Glomerular visceral epithelial cell (primary cell): ENCODE measurements around the gene YPEL3.
"Not testable (repeated sequence)": the region's sequence is repeated elsewhere in the genome, so short reads cannot be mapped to it uniquely, and the experiment has no call there.

Experiments
- DNase-seq: peaks from one replicate; pipeline ENCODE4 v3.0.0-alpha.2; 2016; ENCODE audit errors: extremely low spot score

Gene YPEL3, protein sequence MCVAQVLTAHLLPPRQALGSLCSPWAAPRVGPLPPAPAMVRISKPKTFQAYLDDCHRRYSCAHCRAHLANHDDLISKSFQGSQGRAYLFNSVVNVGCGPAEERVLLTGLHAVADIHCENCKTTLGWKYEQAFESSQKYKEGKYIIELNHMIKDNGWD

DNA sequence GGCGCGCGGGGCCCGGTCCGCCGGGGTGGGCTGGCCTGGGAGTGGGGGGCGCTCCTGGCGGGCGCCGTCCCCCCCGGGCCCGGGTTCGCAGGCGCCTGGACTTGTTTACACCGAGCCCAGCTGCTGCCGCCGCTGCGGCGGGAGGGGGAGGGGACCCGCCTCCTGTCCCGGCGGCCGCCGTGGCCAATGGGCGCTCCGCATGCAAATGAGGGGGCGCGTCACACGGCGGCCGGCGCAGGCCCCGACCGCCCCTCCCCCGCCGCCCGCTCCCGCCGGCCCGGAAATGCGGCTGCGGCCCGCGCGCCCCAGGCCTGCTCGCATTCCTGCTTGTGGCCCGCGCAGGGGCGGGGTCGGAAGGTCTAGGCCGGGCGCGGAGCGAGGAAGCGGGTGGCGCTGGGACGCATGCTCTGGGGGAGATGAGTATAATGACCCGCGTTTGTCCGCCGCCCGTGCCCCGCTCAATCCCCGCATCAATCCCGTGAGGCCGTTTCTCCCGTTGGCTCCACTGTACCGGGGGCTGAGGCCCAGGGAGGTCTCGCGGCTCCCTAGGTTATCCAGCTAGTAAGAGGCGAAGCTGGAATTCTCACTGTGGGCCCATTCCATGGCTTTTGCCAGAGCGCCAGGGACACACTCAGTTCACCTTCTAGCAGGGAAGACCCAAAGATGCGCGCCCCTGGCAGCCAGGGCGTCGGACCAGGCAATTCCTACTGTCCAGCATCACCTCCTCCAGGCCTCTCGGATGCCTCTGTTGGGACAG, at the start of gene YPEL3:
YPEL3 (minus strand) TSS at position 109 of the 757 bp plus-strand sequence. CDS start 731 bp downstream, outside the sequence.
- DNase-seq = peak; percentile 88

DNA sequence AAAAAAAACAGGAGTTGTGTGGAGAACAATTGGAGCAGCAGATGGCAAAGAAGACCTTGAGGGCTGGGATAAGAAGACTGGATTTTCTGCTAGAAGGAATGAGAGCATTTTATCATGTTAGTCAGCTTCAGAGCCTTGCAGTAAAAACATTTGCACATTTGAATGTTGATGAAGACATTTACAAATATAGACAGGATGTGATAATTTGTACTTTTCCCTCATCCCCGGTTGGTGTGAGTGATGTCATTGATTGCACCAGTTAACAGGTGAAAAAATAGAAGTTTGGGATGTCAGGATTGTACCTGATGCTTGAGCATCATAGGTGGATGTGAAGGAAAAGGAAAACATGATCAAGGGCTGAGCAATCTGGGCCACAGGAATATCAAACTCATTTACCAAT, 49.6 kb upstream of the YPEL3 start:
- DNase-seq = no peak

DNA sequence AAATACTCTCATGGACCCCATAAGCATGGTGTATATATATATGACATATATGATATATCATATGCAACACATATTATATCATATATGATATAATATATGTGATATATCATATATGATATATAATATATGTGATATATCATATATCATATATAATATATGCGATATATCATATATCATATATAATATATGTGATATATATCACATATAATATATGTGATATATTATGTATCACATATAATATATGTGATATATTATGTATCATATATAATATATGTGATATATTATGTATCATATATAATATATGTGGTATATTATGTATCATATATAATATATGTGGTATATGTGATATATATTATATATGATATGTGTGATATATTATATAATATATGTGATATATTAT, 48.9 kb upstream of the YPEL3 start:
- DNase-seq = no peak

DNA sequence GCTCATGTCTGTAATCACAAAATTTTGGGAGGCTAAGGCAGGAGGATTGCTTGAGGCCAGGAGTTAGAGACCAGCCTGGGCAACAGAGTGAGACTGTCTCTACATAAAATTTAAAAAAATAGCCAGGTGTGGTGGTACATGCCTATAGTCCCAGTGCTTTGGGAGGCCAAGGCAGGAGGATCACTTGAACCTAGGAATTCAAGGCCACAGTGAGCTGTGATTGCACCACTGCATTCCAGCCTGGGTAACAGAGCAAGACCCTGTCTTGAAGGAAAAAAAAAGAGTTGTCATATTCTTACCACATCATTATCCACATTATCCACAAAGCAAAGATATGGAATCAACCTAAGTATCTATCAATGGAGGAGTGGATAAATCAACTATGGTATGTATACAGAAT, 48.0 kb upstream of the YPEL3 start:
- DNase-seq = no peak

DNA sequence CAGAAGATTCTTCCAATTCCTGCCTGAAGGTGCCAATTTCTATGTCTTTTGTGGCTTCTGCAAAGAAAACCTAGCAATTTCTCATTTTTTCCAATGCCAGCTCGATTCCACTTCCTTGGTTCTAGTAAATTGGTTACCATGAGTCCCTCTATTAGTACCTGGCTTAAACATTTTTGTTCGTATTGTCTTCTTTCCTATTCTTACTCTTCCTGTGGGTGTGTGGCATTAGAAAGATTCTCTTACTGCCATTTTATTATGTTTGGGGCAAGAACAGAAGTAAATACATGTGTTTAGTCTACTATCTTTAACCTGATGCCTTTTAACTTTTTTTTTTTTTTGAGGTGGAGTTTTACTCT, 47.3 kb upstream of the YPEL3 start:
- no peak for DNase-seq

DNA sequence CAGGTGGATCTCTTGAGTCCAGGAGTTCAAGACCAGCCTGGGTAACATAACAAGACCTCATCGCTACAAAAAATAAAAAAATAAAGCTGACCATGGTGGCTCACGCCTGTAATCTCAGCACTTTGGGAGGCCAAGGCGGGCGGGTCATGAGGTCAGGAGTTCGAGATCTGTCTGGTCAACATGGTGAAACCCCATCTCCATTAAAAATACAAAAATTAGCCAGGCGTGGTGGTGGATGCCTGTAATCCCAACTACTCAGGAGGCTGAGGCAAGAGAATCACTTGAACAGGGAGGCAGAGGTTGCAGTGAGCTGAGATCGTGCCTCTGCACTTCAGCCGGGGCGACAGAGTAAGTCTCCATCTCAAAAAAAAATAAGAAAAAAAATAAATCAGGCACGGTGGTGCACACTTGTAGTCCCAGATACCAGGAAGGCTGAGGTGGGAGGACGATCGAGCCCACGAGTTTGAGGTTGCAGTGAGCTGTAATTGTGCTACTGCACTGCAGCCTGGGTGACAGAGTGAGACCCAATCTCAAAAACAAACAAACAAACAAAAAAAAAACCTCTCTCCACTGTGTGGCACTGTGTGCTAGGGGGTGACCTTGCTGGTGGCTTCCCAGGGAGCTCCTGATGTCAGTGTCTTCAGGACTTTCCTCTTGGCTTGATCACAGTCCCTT, 46.8 kb upstream of the YPEL3 start:
- no peak for DNase-seq

DNA sequence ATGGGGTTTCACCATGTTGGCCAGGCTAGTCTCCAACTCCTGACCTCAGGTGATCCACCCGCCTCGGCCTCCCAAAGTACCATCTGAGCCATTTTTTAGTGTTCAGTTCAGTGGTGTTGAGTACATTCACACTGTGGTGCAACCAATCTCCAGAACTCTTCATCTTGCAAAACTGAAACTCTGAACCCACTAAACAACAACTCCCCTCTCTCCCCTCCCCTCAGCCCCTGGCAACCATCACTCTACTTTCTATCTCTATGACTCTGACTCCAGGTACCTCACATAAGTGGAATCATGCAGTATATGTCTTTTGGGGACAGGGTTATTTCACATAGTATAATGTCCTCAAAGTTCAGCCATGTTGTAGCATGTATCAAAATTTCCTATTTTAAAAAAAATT, 45.7 kb upstream of the YPEL3 start:
- no peak for DNase-seq

DNA sequence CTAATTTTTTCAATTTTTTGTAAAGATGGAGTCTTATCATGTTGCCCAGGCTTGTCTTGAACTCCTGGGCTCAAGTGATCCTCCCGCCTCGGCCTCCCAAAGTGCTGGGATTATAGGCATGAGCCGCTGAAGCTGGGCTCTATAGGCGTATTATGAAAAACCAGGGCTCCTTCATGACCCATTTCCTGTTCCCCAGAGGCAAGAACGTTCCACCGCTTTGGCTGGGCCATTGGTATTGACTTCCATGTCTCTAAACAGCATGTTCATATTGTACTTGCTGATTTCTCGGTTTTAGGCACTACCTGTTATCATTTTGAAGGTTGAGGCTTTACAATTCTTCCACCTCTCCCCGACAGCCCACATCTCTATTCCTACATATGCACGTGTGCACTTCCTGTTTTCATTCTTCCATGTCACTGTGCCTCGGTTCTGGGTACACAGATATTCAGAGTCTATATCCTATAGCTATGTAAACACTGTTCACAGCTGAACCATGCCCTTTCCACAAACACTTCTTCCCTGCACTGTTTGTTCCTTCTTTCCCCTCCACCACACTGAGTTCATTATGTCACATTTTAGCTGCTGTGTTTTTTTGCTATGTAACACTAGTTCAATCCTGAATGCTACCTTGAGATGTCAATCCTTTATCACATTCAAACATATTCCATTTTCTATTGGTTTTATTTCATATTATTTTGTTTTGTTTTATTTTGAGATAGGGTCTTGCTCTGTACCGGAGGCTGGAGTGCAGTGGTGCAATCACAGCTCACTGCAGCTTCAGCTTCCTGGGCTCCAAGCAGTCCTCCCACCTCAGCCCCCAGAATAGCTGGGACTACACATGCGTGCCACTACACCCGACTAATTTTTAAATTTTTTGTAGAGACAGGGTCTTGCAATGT, 43.8 kb upstream of the YPEL3 start:
- no peak for DNase-seq

DNA sequence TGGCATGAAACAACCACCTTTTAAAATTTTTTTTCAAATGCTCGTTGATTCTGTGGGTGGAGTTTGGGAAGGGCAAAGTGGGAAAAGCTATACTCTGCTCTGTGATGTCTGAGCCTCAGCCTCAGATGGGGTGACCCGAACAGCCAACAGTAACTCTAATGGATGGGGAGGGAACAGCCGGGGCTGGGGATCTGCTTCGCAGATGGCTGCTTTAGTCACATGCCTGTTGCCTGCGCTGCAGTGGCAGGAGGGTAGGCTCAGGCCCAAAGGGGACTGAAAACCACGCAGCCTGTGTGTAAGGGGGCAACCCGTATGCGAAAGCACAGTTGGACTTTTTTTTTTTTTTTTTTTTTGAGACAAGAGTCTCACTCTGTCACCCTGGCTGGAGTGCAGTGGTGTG, 41.9 kb upstream of the YPEL3 start:
- DNase-seq = no peak

DNA sequence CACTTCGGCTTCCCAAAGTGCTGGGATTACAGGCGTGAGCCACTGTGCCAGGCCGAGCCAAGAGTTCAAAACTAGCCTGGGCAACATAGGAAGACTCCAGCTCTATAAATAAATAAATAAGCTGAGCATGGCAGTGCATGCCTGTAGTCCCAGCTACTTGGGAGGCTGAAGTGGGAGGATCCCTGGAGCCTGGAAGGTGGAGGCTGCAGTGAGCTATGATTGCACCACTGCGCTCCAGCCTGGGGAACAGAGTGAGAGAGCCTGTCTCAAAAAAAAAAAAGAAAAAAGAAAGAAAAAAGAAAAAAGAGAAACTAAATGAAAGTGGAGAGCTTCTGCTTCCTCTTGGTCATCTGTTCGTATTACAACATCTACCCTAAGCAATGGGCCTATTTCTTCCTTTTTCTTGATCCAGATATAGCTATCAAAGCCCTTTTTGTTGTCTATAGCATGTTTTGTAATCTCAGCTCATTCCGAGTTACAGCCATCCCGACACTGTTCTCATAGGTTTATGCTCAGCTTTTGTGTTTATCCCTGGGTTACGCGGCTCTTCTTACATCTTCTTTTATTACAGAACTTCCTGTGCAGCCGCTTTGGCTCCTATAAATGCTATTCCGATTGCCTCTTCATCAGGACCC, 41.1 kb upstream of the YPEL3 start:
- no peak for DNase-seq

DNA sequence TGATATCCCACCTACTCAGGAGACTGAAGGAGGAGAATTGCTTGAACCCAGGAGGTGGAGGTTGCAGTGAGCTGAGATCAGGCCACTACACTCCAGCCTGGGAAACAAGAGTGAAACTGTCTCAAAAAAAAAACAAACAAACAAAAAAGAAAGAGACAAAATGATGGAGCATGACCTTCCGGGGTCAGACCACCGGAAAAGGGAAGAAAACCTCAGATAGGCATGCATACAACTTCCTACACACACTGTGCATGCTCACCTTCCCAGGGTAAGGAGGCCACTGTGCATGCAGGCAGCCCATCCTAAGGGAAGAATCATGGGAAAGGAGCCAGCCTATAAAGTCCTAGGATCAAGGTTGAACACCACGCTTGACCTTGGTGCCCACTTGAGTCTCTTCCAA, 36.6 kb upstream of the YPEL3 start:
- no peak for DNase-seq

DNA sequence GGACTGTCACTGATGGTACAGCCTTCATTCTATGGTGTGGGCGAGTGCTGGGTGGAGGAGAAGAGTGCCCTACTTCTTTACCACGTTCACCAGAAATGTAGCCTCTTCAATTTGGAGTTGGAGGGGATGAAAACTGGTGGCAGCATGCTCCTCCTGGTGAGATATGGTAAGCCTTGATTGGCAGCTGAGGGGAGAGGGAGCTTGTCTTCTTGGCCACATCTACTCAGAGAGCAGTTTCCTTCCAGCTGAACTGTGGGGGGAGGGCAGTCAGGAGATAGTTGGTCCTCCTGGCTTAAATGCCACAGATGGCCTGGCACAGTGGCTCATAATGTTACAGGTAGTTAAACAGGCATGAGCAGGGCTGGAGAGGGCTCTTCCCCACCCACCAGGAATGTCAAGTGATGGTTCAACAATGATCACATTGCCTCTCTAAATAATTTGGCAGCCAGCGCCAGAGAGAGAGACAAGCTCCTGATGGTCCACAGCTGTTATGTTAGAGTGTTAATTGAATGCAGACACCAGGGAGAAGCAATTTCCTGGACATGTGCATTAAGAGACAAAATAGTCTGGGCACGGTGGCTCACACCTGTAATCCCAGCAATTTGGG, 36.0 kb upstream of the YPEL3 start:
- DNase-seq = no peak

DNA sequence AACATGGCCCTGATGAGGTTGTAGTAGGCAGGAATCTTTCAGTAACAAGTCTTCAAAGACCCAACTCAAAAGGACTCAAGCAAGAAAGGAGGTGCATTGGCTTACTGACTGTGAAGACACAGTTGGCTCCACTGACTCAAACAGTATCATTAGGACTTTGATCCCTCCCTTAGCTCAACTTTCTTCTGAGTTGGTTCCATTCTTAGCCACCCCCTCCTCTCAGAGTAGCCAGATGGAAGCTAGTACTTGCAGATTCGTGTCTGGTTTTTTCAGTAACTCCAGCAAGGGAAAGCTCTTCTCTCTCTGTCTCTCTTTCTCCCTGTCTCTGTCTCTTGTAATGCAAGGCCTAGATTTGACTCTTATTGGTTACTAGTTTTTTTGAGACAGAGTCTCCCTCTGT, 32.0 kb upstream of the YPEL3 start:
- DNase-seq = no peak

DNA sequence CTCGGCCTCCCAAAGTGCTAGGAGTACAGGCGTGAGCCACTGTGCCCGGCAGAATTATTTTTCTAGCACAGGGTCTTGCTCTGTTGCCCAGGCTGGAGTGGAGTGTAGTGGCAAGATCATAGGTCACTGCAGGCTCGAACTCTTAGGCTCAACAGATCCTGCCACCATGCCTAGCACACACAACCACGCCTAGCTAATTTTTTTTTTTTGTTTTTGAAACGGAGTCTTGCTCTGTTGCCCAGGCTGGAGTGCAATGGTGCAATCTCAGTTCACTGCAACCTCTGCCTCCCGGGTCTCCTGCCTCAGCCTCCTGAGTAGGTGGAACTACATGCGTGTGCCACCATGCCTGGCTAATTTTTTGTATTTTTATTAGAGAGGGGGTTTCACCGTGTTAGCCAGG, 29.7 kb upstream of the YPEL3 start:
- DNase-seq = not testable (repeated sequence)

DNA sequence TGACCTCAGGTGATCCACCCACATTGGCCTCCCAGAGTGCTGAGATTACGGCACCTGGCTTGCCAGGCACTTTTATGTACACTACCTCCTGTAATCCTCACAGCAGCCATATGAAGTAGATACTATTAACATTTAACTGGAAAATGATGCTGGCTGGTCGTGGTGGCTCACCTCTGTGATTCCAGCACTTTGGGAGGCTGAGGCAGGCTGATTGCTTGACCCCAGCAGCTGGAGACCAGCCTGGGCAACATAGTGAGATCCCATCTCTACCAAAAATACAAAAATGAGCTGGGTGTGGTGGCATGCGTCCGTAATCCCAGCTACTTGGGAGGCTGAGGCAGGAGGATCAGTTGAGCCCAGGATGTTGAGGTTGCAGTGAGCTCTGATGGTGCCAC, 29.0 kb upstream of the YPEL3 start:
- DNase-seq = no peak

DNA sequence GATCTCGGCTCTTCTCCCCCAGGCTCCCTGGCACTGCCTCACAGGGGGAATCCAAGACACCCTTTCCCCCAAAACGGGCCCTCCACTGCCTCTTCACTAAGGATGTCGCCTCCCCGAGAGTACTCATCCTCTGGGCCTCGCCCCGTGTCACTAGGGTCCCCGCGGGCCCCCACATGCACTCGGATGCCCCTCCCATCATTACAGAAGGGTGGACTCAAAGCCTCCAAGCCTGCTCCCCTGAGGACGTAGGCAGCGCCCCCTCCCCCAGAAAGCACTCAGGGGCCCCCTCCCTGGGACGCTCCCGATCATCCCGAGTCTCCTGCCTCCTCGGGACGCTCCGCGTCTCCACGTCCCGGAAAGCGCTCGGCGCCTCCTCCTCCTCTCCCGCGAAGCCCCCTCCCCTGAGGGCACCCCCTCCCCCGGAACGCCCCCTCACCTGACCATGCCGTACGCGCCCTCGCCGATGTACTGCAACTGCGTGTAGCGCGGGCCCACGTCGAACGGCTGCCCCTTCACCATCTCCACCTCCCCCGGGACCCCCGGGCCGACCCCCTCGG, 26.7 kb upstream of the YPEL3 start:
- peak; percentile 2 for DNase-seq

DNA sequence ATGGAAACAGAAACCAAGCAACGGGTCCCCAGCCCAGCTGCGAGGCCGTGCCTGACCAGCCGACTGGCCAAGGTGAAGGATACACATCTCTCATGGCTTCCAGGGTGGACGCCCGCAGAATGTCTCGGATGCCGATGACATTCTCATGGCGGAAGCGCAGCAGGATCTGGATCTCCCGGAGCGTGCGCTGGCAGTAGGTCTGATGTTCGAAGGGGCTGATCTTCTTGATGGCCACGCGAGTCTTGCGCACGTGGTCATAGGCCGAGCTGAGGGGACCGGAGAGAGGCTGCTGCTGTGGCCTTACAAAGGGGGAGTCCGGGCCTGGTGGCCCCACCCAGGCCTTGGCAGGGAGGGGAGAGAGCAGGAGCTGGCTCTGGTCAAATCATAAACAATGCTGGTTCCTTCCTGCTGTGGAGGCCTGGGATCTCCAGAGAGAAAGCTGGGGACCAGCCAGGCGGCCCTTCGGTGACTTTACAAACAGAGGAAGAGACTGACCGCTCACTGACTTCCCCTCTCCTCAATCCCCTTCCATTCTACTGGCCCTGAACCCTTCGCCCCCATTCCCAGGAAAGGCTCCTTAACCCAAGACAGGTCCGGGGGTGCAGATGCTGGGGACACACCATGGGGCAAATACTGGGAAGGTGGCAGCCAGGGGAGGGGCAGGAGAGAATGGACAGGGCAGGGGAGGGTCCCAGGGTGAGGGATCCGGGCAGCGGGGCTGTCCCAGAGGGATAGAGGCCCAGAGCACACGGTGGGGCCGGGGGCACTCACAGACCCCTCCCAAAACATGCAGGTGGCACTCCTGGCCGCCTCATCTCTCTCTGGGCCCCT, 25.9 kb upstream of the YPEL3 start:
- no peak for DNase-seq

DNA sequence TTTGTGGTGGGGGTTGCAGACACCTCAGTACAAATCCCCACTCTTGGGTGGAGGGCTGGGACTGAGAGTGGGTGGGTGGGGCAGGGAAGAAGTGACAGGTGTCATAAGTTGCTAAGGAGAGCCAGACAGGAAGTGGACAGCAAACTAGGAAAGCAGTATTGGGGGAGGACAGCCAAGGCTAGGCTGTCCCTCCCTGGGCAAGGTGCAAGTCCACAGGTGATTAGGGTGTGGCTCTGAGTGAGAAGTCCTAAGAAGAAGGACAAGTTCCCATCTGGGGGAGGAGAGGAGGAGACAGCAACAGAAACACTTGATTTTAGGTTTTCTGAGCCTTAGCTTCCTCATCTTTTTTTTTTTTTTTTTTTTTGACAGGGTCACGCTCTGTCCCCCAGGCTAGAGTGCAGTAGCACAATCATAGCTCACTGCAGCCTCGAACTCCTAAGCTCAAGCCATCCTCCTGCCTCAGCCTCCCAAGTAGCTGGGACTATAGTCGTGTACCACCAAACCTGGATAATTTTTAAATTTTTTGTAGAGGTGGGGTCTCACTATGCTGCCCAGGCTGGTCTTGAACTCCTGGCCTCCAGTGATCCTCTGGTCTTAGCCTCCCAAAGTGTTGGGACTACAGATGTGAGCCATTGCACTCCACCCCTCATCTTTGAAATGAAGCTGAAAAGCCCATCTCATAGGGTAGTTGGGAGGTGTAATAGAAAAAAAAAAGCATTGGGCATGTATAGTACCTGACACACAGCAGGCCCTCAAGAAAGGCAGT, 24.5 kb upstream of the YPEL3 start:
- DNase-seq = no peak

DNA sequence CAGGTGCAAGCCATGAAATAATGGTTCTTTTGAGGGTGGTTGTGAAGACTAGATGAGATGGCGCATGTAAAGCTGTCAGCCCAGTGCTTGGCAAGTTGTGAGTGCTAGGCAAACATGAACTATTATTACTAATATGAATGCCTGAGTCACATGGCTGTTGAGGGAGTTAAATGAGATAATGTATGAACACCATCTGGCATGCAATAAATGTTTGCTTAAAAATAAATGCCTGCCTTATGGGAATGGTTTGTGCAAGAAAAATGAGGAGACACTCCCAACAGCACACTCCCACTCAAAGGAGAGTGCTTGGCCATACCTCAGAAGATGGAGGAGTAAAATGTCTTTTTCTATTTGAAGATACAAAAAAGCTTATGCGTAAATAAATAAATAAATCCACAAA, 23.4 kb upstream of the YPEL3 start:
- DNase-seq = no peak
